Measurements from ENCODE around the gene TNXB.

Gene TNXB

GRCh38 chr6:32084780-32085179 lies 24.4 kb downstream of the TNXB start:
- TF ChIP-seq EZH2 (IDR thresholded peaks at IDR 0.05; ENCODE audit: borderline replicate concordance, low read length) (no peak), CTCF (IDR thresholded peaks at IDR 0.05; ENCODE audit: low read length) (no peak)
- Histone ChIP-seq H3K9ac (ENCODE audit: low read length) (no peak overlapping the region), H3K4me3 (ENCODE audit: low read depth, low read length, poor library complexity, severe bottlenecking) (no peak overlapping the region), H3K36me3 (ENCODE audit: insufficient read depth, low read length) (no peaks in the 10 kb centered on the region), H2AFZ (ENCODE audit: low read length) (no peak overlapping the region), H3K9me3 (ENCODE audit: low read length) (no peaks in the 10 kb centered on the region), H3F3A (ENCODE audit: insufficient read depth, low read length) (no peaks in the 10 kb centered on the region), H3K27ac (ENCODE audit: low read depth, low read length, poor library complexity, severe bottlenecking) (no peak overlapping the region), H4K20me1 (ENCODE audit: insufficient read depth, low read length) (no peaks in the 10 kb centered on the region), H3K4me2 (ENCODE audit: low read length) (no peak overlapping the region), H3K27me3 (ENCODE audit: insufficient read depth, low read length) (peaks cover 11% of the 10 kb centered on the region; the same call in 1 of the 2 replicates), H3K79me2 (ENCODE audit: insufficient read depth, low read length) (no peaks in the 10 kb centered on the region), H3K4me1 (ENCODE audit: insufficient read depth, low read length, severe bottlenecking) (peaks cover 6% of the 10 kb centered on the region), H3K9me2 (ENCODE audit: low read depth, low read length) (no peaks in the 10 kb centered on the region)

- H3K4me2 ChIP-seq (ENCODE audit: low read length): no peak overlapping the region
- no peak for TF ChIP-seq EZH2 (IDR thresholded peaks at IDR 0.05; ENCODE audit: borderline replicate concordance, low read length)
- TF ChIP-seq CTCF (IDR thresholded peaks at IDR 0.05; ENCODE audit: low read length): no peak
- peaks cover 15% of the 10 kb centered on the region; the same call in 1 of the 2 replicates for H3K27me3 ChIP-seq (ENCODE audit: insufficient read depth, low read length)
- H3K4me1 ChIP-seq (ENCODE audit: insufficient read depth, low read length, severe bottlenecking): peaks cover 6% of the 10 kb centered on the region
- no peak overlapping the region for H2AFZ ChIP-seq (ENCODE audit: low read length)
- H3K4me3 ChIP-seq (ENCODE audit: low read depth, low read length, poor library complexity, severe bottlenecking): no peak overlapping the region
- no peak overlapping the region for H3K9ac ChIP-seq (ENCODE audit: low read length)
- H3K36me3 ChIP-seq (ENCODE audit: insufficient read depth, low read length): no peaks in the 10 kb centered on the region
- no peaks in the 10 kb centered on the region for H3F3A ChIP-seq (ENCODE audit: insufficient read depth, low read length)
- no peaks in the 10 kb centered on the region for H3K79me2 ChIP-seq (ENCODE audit: insufficient read depth, low read length)
- no peaks in the 10 kb centered on the region for H3K9me2 ChIP-seq (ENCODE audit: low read depth, low read length)
- no peak overlapping the region for H3K27ac ChIP-seq (ENCODE audit: low read depth, low read length, poor library complexity, severe bottlenecking)
- no peaks in the 10 kb centered on the region for H3K9me3 ChIP-seq (ENCODE audit: low read length)
- no peaks in the 10 kb centered on the region for H4K20me1 ChIP-seq (ENCODE audit: insufficient read depth, low read length)
Observed at GRCh38 chr6:32083812-32084768, 25.0 kb downstream of the TNXB start.

GRCh38 chr6:32082935-32083334 lies 26.2 kb downstream of the TNXB start:
- Histone ChIP-seq H3K27ac (ENCODE audit: low read depth, low read length, poor library complexity, severe bottlenecking) (no peak overlapping the region), H3K9me3 (ENCODE audit: low read length) (no peaks in the 10 kb centered on the region), H2AFZ (ENCODE audit: low read length) (no peak overlapping the region), H3K79me2 (ENCODE audit: insufficient read depth, low read length) (no peaks in the 10 kb centered on the region), H3K36me3 (ENCODE audit: insufficient read depth, low read length) (no peaks in the 10 kb centered on the region), H3K4me3 (ENCODE audit: low read depth, low read length, poor library complexity, severe bottlenecking) (no peak overlapping the region), H3K27me3 (ENCODE audit: insufficient read depth, low read length) (peaks cover 15% of the 10 kb centered on the region; the same call in 1 of the 2 replicates), H3K4me2 (ENCODE audit: low read length) (no peak overlapping the region), H3F3A (ENCODE audit: insufficient read depth, low read length) (no peaks in the 10 kb centered on the region), H4K20me1 (ENCODE audit: insufficient read depth, low read length) (no peaks in the 10 kb centered on the region), H3K9me2 (ENCODE audit: low read depth, low read length) (no peaks in the 10 kb centered on the region), H3K4me1 (ENCODE audit: insufficient read depth, low read length, severe bottlenecking) (peaks cover 6% of the 10 kb centered on the region), H3K9ac (ENCODE audit: low read length) (no peak overlapping the region)
- no peak for TF ChIP-seq EZH2 (IDR thresholded peaks at IDR 0.05; ENCODE audit: borderline replicate concordance, low read length)
- no peak for TF ChIP-seq CTCF (IDR thresholded peaks at IDR 0.05; ENCODE audit: low read length)
